ENCODE data around the gene TEP1.

- TF ChIP-seq CTCF (IDR thresholded peaks at IDR 0.05; ENCODE audit: insufficient read depth, low read length, poor library complexity, severe bottlenecking): no peak
- TF ChIP-seq EZH2phosphoT487 (conservative IDR thresholded peaks at IDR 0.05; ENCODE audit: low read length): no peak
These were observed 30.8 kb downstream of the TEP1 start for GRCh38 chr14:20382526-20382925.

All from SU-DHL-6 (cell line).